H9 (cell line): ENCODE results near the gene OR2F1. TPM values are rescaled to one million over a fixed set of nuclear protein-coding genes. Genes with fewer than 3 reads are reported as not detected.

ENCODE experiments used
- DNase-seq: peaks from one replicate; pipeline ENCODE4 v3.0.0-alpha.2; 2017
- H2AFZ ChIP-seq: one replicate; pipeline ENCODE4 v1.6.1; 2013; ENCODE audit warnings: mild to moderate bottlenecking, low read length, control low read depth, moderate library complexity
- H2AK5ac ChIP-seq: 2 replicates; pipeline ENCODE4 v1.6.1; 2013; ENCODE audit warnings: low read length, control low read depth, mixed read lengths; ENCODE audit not compliant: insufficient read length
- H2BK120ac ChIP-seq: one replicate; pipeline ENCODE4 v1.6.1; 2013; ENCODE audit warnings: low read depth, mild to moderate bottlenecking, low read length, control low read depth, inconsistent platforms; ENCODE audit not compliant: poor library complexity, severe bottlenecking
- H2BK12ac ChIP-seq: 2 replicates; pipeline ENCODE4 v1.6.1; 2013; ENCODE audit warnings: low read length, control low read depth, mixed read lengths, low read depth; ENCODE audit not compliant: insufficient read length
- H2BK15ac ChIP-seq: 2 replicates; pipeline ENCODE4 v1.6.1; 2013; ENCODE audit warnings: low read depth, low read length, control low read depth
- H2BK20ac ChIP-seq: one replicate; pipeline ENCODE4 v1.6.1; 2013; ENCODE audit warnings: low read depth, mild to moderate bottlenecking, low read length, control low read depth, inconsistent platforms; ENCODE audit not compliant: poor library complexity, severe bottlenecking
- H2BK5ac ChIP-seq: 2 replicates; pipeline ENCODE4 v1.6.1; 2013; ENCODE audit warnings: low read length, control low read depth, mixed read lengths; ENCODE audit not compliant: insufficient read length
- H3K14ac ChIP-seq: 2 replicates; pipeline ENCODE4 v1.6.1; 2013; ENCODE audit warnings: low read length, control low read depth; ENCODE audit not compliant: insufficient read depth
- H3K18ac ChIP-seq: 2 replicates; pipeline ENCODE4 v1.6.1; 2013; ENCODE audit warnings: low read depth, mild to moderate bottlenecking, mixed read lengths, low read length, control low read depth; ENCODE audit not compliant: insufficient read length
- H3K23ac ChIP-seq: 2 replicates; pipeline ENCODE4 v1.6.1; 2013; ENCODE audit warnings: low read length, control low read depth, mixed read lengths, low read depth; ENCODE audit not compliant: insufficient read length
- H3K23me2 ChIP-seq: 2 replicates; pipeline ENCODE4 v1.6.1; 2013; ENCODE audit warnings: low read depth, mild to moderate bottlenecking, mixed read lengths, low read length, control low read depth; ENCODE audit not compliant: insufficient read length, poor library complexity, severe bottlenecking
- H3K27ac ChIP-seq: 2 replicates; pipeline ENCODE4 v1.5.1; 2013; ENCODE audit warnings: low read length, control low read depth, mixed read lengths, low read depth; ENCODE audit not compliant: insufficient read length
- H3K27me3 ChIP-seq: 2 replicates; pipeline ENCODE4 v1.6.1; 2013; ENCODE audit warnings: low read length, control low read depth, inconsistent platforms; ENCODE audit not compliant: insufficient read depth
- H3K4ac ChIP-seq: 2 replicates; pipeline ENCODE4 v1.6.1; 2013; ENCODE audit warnings: low read depth, mild to moderate bottlenecking, control low read depth, inconsistent platforms, low read length, moderate library complexity
- H3K4me1 ChIP-seq: 2 replicates; pipeline ENCODE4 v1.6.1; 2013; ENCODE audit warnings: low read length, control low read depth, inconsistent platforms; ENCODE audit not compliant: insufficient read depth
- H3K4me2 ChIP-seq: 2 replicates; pipeline ENCODE4 v1.6.1; 2013; ENCODE audit warnings: low read length, control low read depth, mixed read lengths; ENCODE audit not compliant: insufficient read length, insufficient read depth
- H3K56ac ChIP-seq: 2 replicates; pipeline ENCODE4 v1.6.1; 2013; ENCODE audit warnings: low read depth, mild to moderate bottlenecking, mixed read lengths, low read length, control low read depth; ENCODE audit not compliant: insufficient read length
- H3K79me1 ChIP-seq: 2 replicates; pipeline ENCODE4 v1.6.1; 2013; ENCODE audit warnings: low read depth, mild to moderate bottlenecking, moderate library complexity, low read length, control low read depth, inconsistent platforms; ENCODE audit not compliant: insufficient read depth, poor library complexity, severe bottlenecking
- H3K79me2 ChIP-seq: 2 replicates; pipeline ENCODE4 v1.6.1; 2013; ENCODE audit warnings: low read length, control low read depth, inconsistent platforms; ENCODE audit not compliant: insufficient read depth
- H3K9ac ChIP-seq: 2 replicates; pipeline ENCODE4 v1.6.1; 2013; ENCODE audit warnings: low read length, control low read depth, mixed read lengths; ENCODE audit not compliant: insufficient read length; ENCODE audit errors: extremely low read depth
- H3K9me3 ChIP-seq: one replicate; pipeline ENCODE4 v1.6.1; 2013; ENCODE audit warnings: low read depth, low read length, inconsistent platforms; ENCODE audit not compliant: control insufficient read depth
- H3T11ph ChIP-seq: one replicate; pipeline ENCODE4 v1.6.1; 2013; ENCODE audit warnings: mild to moderate bottlenecking, low read length, control low read depth, inconsistent platforms
- H4K20me1 ChIP-seq: one replicate; pipeline ENCODE4 v1.6.1; 2013; ENCODE audit not compliant: control insufficient read depth, insufficient read length, insufficient read depth
- H4K5ac ChIP-seq: 2 replicates; pipeline ENCODE4 v1.6.1; 2013; ENCODE audit warnings: low read depth, mild to moderate bottlenecking, mixed read lengths, low read length, control low read depth; ENCODE audit not compliant: insufficient read length
- H4K8ac ChIP-seq: replicated peaks from 2 replicates; pipeline ENCODE4 v1.6.1; 2013; ENCODE audit warnings: low read length, control low read depth, mixed read lengths, low read depth; ENCODE audit not compliant: insufficient read length
- H4K91ac ChIP-seq: 2 replicates; pipeline ENCODE4 v1.6.1; 2013; ENCODE audit warnings: low read depth, mild to moderate bottlenecking, moderate library complexity, mixed read lengths, low read length, control low read depth; ENCODE audit not compliant: insufficient read length
- H3K27ac Mint-ChIP-seq, 3 experiments: 2 replicates in 2 of 3; 3 replicates in 1 of 3; pipeline ENCODE4 v1.8.0; 2020 to 2021; ENCODE audit warnings: mixed read lengths in 3 of 3, mild to moderate bottlenecking in 1 of 3, moderate library complexity in 1 of 3
- H3K27me3 Mint-ChIP-seq: 2 replicates; pipeline ENCODE4 v1.8.0; 2021; ENCODE audit warnings: low read depth, mild to moderate bottlenecking, moderate library complexity, mixed read lengths
- H3K36me3 Mint-ChIP-seq, 3 experiments: 2 replicates in 2 of 3; 3 replicates in 1 of 3; pipeline ENCODE4 v1.8.0; 2020 to 2021; ENCODE audit warnings: low read depth in 3 of 3, mixed read lengths in 3 of 3; ENCODE audit not compliant: insufficient read depth in 1 of 3
- H3K4me1 Mint-ChIP-seq, 2 experiments: 2 replicates each; pipeline ENCODE4 v1.8.0; 2020; ENCODE audit warnings: mixed read lengths in 2 of 2
- H3K4me3 Mint-ChIP-seq, 2 experiments: 2 replicates in 1 of 2; 3 replicates in 1 of 2; pipeline ENCODE4 v1.8.0; 2020 to 2021; ENCODE audit warnings: mild to moderate bottlenecking in 2 of 2, mixed read lengths in 2 of 2, moderate library complexity in 1 of 2
- H3K9me3 Mint-ChIP-seq, 2 experiments: 2 replicates in 1 of 2; 3 replicates in 1 of 2; pipeline ENCODE4 v1.8.0; 2020; ENCODE audit warnings: mild to moderate bottlenecking in 2 of 2, mixed read lengths in 2 of 2, moderate library complexity in 1 of 2
- WGBS: extraction: QIAGEN DNeasy Blood & Tissue Kit; methylation state at CpG from one replicate; pipeline ENCODE4 v1.1.7; 2013; ENCODE audit warnings: missing lambda C conversion rate, low lambda C conversion rate, mixed read lengths; ENCODE audit not compliant: insufficient read length; ENCODE audit errors: extremely low coverage; 5-methylcytosine and 5-hydroxymethylcytosine counted together
- total RNA-seq: library from RNA; stranded (reverse); gene quantifications from 2 replicates; pipeline ENCODE4 v1.2.1, GENCODE V29; 2021
- TF ChIP-seq, protein P1 (sequence below): fragments of 200-600 bp; sonication (generic); conservative IDR thresholded peaks from 3 replicates; pipeline ENCODE4 v1.8.0; 2021; ENCODE audit warnings: antibody characterized with exemption, mild to moderate bottlenecking

Gene OR2F1
- total RNA-seq, 1 experiment from 2014 or later = not detected

DNA sequence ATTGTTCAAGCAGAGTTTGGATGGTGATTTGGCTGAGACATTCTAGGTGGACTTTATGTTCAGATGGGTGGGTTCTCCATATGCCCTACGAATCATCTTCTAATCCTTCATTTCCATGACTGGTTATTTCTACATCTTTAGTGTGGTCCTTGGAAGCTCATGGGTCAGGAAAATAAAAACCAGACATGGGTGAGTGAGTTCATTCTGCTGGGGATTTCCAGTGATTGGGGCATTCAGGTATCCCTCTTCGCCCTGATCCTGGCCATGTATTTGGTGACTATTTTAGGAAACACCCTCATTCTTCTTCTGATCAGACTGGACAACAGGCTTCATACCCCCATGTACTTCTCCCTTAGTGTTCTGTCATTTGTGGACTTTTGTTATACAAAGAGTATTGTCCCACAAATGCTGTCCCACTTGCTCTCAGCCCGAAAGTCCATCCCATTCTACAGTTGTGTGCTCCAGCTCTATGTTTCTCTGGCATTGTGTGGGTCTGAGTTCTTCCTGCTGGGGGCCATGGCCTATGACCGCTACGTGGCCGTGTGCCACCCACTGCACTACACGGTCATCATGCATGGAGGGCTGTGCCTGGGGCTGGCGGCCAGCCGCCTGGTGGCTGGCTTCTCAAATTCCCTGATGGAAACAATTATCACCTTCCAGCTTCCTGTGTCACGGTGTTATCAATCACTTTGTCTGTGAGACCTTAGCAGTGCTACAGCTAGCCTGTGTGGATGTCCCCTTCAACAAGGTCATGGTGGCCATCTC lies 26.3 kb downstream of the OR2F1 start:
- H4K91ac ChIP-seq = no peak overlapping the region
- H2BK12ac ChIP-seq = no peak overlapping the region
- no peak overlapping the region for H3T11ph ChIP-seq
- H3K4ac ChIP-seq = no peak overlapping the region
- Mint-ChIP-seq H3K9me3 (no peaks in the 10 kb centered on the region), H3K36me3 (no peaks in the 10 kb centered on the region), H3K4me3 (no peak overlapping the region), H3K27ac (no peak overlapping the region), H3K4me1 (no peaks in the 10 kb centered on the region), H3K27me3 (no peaks in the 10 kb centered on the region; the same call in 1 of the 2 replicates)
- H3K27me3 ChIP-seq = no peaks in the 10 kb centered on the region
- H3K23me2 ChIP-seq = no peaks in the 10 kb centered on the region
- H3K4me1 ChIP-seq = no peaks in the 10 kb centered on the region
- no peak overlapping the region for H3K9ac ChIP-seq
- H3K79me1 ChIP-seq = no peaks in the 10 kb centered on the region
- no peak overlapping the region for H2BK15ac ChIP-seq
- H3K56ac ChIP-seq = no peak overlapping the region
- H2BK20ac ChIP-seq = no peak overlapping the region
- no peak overlapping the region for H3K14ac ChIP-seq
- H2BK5ac ChIP-seq = no peak overlapping the region
- H3K23ac ChIP-seq = no peak overlapping the region
- H2AFZ ChIP-seq = no peak overlapping the region
- no peaks in the 10 kb centered on the region for H3K9me3 ChIP-seq
- H4K5ac ChIP-seq = no peak overlapping the region
- no peak overlapping the region for H4K8ac ChIP-seq
- no peak overlapping the region for H2BK120ac ChIP-seq
- H3K18ac ChIP-seq = no peak overlapping the region
- H3K4me2 ChIP-seq = no peak overlapping the region
- no CpG with 5 or more reads among the region's 10 CpGs for WGBS
- H2AK5ac ChIP-seq = no peak overlapping the region
- no peak overlapping the region for H3K27ac ChIP-seq
- H4K20me1 ChIP-seq = no peaks in the 10 kb centered on the region
- no peak for DNase-seq
- H3K79me2 ChIP-seq = no peaks in the 10 kb centered on the region
- TF ChIP-seq, protein P1, sequence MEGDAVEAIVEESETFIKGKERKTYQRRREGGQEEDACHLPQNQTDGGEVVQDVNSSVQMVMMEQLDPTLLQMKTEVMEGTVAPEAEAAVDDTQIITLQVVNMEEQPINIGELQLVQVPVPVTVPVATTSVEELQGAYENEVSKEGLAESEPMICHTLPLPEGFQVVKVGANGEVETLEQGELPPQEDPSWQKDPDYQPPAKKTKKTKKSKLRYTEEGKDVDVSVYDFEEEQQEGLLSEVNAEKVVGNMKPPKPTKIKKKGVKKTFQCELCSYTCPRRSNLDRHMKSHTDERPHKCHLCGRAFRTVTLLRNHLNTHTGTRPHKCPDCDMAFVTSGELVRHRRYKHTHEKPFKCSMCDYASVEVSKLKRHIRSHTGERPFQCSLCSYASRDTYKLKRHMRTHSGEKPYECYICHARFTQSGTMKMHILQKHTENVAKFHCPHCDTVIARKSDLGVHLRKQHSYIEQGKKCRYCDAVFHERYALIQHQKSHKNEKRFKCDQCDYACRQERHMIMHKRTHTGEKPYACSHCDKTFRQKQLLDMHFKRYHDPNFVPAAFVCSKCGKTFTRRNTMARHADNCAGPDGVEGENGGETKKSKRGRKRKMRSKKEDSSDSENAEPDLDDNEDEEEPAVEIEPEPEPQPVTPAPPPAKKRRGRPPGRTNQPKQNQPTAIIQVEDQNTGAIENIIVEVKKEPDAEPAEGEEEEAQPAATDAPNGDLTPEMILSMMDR = no peak
